ENCODE data around the gene PRXL2A.

PRXL2A gene

DNA sequence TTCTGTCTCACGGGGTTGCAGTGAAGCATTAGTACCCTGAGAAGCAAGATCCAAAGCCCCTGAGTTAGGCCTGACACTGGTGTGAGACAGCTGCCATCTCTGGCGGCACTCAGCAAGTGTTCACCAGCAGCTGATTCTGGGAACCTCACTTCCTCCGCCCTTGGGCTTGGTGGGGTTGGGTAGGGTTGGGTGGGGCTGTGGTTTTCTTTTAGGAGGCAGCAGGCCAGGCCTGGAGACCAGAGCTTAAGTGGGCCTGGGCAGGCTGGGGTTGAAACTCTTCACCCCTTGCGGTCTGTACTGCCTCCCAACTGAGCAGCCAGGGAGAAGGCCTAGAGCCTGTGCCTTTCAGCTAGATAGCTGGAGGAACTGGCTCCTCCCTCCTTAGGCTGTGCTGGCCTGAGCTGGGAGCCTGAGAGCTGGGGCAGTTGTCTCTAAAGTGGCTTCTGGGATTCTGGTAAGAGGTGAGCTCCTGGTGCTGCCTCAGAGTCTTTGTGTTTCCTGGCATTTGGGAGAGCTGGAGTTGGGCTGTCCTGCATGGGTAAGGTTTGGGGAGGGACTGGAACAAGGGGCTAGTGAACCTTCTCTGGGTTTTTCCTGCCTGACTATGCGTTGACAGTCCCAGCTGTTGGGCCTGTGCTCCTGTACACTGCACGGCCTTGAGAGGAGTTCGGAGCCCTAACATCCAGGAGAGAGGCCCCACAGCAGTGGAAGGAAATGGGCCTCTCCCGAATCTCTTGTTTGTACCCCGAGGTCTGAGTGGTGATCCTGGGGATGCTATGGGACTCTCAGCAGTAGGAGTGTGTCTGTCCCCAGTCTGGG is 50.9 kb downstream of the PRXL2A start:
- in situ Hi-C loops (cut with MboI; ENCODE audit: low sequenced_read_pairs) = no loop called here

DNA sequence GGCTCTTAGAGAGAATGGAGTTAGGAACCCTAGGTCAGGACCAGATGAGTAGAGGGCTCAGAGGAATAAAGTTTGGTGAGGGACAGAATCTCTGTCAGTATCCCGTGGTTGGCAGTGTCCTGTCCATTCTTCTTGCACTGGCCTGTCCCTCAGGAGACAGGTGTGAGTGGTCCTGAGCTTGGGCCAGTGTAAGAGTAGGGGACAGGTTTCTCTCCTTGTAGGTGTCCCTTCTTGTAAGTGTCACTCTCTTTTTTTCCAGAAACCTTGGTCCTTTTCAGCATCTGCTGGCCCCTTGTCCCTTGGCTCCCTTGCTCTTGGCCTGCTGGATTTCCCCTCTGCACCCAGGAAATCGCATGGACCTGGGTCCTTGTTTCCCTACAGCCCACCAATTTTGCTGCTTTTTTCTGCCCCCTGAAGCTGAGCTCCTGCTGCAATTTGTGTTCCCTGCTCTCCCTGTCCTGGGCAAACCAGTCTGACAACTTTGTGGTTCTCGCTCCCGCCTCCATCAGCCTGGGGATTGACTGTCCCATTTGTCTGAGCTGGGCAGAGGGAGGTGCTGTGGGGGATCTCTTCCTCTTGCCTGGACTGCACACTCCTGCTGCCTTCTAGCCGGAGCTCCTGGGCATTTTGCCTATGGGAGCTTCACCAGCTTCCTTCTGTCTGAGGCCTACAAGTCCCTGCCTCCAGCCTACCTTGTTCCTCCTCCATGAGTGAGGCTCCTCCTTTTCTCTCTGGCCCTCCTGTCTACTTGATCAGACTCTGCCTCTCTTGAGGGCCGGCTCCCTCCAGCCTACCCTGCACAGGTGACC is 52.3 kb downstream of the PRXL2A start:
- in situ Hi-C loops (cut with MboI; ENCODE audit: low sequenced_read_pairs) = no loop called here

DNA sequence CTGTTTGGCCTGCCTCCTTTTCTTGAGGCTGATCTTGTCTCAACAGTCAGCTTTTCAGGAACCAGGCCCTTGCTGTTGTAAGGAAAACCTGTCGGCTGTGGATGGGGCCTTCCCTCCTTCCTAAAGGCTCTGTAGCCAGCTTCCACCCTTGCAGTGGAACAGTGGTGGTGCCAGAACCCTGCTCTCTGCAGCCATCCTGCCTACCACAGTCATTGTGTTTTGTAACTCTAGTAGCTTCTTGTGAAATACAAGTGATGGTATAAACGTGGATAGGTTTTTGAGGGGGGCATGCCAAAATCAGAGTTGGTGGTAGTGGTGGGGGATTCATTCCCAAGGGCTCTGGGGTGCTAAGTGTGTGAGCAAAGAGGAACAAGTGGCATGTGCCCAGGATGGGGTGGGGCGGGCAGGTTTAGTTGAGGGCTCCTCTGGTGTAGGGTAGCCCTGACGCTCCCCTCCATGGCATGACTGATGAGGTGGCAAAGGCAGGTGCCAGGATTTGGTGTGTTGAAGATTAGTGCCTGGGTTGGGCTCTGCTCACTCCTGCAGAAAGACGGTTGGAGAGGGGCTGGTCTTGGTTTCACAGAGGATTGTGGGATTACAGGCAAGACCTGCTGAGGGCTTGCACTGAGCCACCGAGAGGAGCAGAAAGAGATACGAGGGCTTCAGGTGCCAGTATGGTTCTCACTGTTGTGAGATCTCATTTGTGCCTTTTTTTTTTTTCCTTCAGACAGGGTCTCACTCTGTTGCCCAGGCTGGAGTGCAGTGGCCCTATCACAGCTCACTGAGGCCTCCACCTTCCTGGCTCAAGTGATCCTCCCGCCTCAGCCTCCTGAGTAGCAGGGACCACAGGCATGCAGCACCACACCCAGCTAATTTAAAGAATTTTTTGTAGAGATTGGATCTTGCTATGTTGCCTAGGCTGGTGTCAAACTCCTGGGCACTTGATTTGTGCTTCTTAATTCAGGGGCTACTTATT is 53.1 kb downstream of the PRXL2A start:
- in situ Hi-C loops (cut with MboI; ENCODE audit: low sequenced_read_pairs) = no loop called here

DNA sequence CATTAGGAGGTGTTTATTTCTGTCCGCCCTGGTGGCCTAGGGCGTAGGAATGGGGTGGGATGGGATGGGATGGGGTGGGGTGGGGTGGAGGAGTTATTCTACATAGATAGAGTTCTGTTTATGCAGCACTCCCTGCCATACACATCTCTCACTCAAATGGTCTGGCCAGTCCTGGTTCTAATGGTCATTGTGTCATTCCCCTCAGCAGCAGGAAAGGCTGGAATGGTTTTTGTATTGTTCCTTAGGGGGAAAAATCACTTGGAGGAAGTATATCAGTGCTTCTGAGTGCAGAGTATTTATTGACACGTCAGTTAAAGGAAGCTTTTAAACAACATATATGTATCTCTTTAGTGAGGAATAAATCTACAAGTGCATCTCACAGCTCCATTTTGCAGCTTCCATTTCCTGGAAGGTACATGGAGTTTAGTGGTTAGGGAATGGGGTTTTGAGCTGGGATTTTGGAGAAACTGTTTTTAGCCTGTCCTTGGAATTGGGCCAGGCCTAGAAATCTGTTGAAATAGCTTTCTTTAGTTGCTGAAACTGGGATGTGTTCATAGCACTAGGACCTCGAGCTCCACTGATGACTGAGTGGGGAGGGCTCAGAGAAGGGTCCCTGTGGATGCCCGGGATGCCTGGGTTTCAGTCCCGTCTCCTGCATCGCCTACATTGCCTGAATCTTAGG is 54.1 kb downstream of the PRXL2A start:
- in situ Hi-C loops (cut with MboI; ENCODE audit: low sequenced_read_pairs) = no loop called here

DNA sequence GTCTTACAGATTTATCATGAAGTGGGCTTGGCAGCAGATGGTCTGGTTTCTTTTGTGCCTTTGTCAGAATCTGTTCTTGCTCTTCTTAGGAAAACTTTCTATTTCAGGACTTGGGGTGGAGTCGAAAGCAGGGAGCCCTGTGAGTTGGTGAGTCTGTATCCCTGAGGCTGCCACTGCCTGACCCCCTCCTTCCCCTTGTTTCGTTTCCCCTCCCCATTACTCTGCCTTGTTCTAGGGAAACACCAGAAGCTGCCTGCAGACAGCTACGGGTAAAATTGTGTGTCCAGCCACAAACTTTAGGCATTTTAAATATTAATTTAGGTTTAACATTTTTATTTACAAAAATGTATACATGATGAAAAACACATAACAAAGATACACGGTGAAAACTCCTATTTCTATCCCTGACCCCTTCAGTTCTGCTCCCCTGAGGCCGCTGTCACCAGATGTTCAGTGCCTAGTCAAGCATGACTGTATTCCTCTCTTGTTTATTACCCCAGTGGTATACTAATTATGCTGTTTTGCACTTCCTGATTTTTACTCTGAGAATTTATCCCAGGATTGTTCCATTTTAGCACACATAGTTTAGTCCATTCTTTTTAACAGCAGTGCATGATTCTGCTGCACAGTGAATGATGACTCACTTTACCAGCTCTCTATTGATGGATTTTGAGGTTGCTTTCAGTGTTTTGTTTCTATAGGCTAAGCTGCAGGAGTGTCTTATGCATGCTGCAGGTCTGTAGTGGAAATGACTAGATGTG is 54.8 kb downstream of the PRXL2A start:
- in situ Hi-C loops (cut with MboI; ENCODE audit: low sequenced_read_pairs) = no loop called here

DNA sequence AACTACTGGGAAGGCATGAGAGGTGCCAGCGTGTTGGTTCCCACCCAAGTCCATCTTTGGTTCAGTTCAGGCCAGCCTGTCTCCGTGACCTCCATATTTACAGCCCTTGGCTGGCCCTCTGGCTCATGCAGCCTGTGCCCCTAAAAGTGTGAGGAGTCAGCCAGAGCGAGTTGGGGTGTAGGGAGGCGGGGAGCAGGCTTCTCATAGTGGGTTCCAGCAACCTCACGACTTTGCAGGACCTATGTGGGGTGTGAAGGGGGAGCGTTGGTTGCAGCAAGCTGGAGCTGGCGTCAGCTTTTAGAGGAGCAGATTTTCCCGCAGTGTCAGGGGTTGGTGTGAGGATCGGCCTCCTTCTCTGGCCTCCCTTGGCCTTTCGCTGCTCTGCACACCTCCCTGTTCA is 55.5 kb downstream of the PRXL2A start:
- in situ Hi-C loops (cut with MboI; ENCODE audit: low sequenced_read_pairs) = no loop called here

DNA sequence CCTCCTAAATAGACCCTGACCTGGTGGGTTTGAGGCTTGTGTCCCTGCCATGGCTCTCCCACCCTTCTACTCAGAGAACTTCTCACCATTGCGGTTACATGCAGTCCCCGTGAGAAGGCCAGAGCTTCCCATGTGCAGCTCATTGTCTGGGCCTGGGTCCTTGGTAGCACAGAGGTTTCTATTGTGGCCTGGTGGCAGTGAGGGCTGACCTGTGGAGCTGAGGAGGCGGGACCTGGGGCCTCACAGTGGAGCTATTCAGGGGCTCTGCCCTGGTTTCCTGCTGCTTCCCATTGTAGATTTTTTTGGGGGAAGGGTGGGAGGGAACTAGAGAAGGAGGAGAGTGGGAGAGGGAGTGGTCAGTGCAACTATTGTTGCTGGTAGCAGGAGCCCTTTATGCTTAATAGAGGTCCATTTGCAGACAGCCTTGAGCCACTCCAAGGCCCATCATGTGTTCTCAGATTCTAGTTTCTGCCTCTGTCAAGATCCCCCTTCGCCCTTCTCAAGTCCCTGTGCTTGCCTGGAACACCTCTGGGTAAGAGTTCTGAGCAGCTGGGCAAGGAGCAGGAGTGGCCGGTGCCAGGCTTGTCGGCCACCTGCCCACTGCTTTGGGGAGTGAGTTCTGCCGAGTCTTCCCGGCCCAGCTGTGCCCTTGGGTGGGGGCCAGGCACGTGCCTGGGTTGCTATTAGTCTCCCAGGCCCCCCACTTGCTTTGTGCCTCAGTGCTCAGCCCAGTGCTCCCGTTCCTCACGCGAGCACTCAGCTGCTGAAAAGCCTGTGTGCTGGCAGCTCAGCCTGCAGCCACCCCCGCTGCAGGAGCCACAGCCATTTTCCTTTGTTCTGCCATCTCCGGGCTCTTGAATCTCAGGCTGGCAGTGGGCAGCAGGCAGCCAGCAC is 56.5 kb downstream of the PRXL2A start:
- in situ Hi-C loops (cut with MboI; ENCODE audit: low sequenced_read_pairs) = no loop called here

DNA sequence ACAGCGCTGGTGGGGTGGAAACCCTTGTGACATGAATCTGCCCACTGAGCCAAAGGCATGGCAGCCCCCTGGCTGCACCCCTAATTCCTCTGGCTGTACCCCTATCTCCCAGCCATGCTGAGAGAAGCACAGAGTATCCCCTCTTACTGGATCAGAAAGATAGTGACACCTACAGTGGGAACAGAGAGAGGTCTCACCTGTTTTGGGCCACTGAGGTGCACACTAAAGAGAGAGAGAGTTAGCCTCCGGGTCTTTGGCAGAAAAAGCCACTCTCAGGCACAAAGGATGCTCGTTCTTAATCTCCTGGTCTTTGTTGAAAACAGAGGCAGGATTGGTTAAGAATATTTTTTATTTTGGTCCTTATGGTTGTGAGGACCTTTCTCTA is 57.1 kb downstream of the PRXL2A start:
- in situ Hi-C loops (cut with MboI; ENCODE audit: low sequenced_read_pairs) = no loop called here

DNA sequence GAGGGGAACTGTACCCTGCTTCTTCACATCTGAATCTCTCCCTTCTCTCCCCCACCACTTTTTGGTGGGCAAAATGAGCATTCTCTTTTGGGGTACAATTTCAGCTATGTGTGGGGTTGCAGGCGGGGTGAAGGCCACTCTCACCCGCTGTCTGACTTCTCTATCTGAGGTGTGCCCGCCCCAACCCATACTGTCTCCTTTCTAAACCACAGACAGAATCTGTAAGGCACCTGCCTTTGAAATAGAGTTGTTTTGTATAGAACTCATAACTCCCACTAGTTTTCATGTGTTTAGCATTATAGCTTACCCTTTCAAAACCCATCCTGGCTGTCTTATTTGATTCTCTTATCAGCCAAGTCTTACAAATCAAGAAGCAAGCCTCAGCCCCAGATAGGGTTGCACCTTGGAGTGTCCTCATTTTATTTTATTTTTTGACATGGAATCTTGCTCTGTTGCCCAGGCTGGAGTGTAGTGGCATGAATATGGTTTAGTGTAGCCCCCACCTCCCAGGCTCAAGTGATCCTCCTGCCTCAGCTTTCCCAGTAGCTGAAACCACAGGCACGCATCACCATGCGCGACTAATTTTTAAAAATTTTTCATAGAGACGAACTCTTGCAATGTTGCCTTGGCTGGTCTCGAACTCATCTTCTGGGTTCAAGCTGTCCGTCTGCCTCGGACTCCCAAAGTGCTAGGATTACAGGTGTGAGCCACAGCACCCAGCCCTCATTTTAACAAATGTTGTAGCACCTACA is 57.7 kb downstream of the PRXL2A start:
- in situ Hi-C loops (cut with MboI; ENCODE audit: low sequenced_read_pairs) = no loop called here

DNA sequence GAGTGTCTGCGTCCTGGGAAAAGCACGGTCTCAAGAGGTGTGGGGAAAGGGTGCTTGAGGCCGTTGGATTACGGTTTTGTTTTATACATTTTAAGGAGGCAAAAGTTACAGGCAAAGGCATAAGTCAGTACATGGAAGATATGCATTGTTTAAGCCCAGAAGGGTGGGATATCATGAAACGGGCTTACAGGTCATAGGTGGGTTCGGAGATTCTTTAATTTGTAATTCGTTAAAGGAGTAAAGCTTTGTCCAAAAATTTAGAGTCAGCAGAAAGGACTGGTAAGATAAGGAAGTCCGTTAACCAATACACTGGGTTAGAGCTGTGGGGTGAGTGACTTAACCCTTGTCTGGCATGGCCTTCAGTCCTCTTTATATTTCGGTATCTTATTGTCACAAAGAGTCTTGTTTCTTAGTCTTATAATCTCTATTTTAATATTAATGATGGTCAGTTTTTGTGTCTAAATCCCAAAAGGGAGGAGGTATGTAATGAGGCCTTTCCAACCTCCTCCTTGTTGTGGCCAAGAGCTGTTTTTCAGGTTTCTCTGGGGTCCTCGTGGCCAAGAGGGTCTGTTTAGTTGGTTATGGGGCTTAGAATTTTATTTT is 58.5 kb downstream of the PRXL2A start:
- in situ Hi-C loops (cut with MboI; ENCODE audit: low sequenced_read_pairs) = no loop called here

DNA sequence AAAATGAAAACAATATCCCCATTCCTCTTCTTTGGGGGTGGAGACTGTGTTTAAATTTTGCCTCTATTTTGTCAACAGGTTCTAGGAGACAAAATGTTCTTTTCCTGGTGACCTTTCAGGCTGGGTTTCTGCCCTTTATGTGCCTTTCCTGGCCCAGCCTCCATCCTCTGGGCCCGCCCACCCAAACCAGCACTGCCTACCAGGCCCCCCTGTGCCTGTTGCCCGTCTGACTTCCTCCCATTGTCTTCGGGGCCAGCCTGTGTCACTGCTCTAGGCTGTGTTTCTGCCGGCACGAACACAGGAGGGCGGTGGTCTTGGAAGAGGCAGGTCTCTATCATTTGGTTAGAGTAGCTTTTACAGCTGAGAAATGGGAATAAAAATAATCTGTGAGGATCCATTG is 59.7 kb downstream of the PRXL2A start:
- in situ Hi-C loops (cut with MboI; ENCODE audit: low sequenced_read_pairs) = no loop called here

DNA sequence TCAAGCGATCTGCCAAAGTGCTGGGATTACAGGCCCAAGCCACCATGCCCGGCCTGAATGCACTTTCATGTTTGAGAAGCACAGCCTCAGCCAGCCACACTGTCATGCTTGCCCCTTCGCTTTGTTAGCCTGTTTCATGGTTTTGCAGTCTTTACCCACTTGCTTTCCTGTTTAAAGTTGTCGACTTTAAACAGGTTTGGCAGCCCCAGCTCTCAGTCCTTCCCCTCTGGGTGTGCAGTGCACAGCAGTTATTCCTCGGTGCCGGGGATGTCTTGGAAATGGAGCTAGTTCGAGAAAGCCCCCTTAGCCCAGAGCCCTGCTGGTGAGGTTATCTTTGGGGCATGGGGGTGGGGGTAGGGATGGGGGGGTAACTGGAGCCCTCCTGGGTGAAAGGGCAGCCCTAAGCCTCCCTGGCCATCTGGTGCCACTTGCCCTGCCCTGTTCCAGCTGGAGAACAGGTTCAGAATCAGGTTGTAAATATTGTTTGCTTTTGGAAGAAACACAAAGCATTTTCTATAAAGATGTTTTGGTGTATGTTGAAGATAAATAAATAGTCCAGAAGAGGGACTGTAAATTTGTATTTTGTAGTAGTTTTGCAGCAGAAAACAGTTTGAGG is 60.6 kb downstream of the PRXL2A start:
- in situ Hi-C loops (cut with MboI; ENCODE audit: low sequenced_read_pairs) = no loop called here

DNA sequence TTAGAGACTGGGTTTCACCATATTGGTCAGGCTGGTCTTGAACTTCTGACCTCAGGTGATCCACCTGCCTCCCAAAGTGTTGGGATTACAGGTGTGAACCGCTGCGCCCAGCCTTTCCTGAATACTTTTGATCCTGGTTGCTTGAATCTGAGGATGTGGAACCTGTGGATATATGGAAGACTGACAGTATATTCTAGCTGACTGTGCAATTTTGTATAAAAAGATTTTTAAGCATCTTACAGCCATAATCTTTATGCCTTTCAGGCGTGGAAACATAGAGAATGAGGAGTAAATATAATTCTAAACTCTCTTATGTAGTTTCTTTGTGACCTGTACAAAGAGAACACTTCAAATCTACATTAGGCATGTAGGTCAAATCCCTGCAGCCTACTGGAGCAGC is 61.9 kb downstream of the PRXL2A start:
- in situ Hi-C loops (cut with MboI; ENCODE audit: low sequenced_read_pairs) = no loop called here

DNA sequence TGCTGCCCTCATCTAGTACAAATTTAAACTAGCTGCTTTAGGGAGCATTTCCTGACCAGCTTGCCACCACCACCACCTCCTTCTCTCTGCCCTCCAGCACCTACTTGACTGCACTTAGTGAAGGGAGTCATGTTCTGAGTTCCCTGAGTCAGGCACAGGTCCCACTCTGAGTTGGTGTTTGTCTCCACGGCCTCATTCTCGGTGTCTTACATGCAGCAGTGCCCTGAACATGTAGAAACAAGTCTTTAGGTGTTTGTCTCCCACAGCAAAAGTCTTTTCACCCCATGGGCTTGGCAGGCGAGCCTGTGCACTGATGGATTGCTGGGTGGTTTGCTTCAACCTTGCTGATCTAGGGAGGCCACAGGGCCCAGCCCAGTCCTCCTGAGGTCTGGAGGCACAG is 62.6 kb downstream of the PRXL2A start:
- in situ Hi-C loops (cut with MboI; ENCODE audit: low sequenced_read_pairs) = no loop called here

DNA sequence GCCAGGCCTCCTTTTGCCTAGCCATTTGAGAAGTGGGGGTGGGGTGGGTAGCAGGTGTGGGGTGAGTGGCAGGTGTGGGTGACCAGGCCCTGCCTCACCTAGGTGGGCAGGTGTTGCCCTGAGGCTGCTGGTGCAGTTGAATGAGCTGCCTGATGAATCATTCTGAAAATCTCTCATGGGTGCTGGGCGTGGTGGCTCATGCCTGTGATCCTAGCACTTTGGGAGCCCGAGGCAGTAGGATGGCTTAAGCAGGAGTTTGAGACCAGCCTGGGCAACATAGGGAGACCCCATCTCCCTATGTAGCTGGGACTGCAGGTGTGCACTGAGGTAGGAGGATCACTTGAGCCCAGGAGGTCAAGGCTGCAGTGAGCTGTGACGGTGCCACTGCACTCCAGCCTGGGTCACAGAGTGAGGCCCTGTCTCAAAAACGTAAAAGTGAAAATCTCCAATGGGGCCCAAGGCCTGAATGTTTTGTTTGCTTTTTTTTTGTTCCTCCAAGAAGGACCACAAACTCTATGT is 63.4 kb downstream of the PRXL2A start:
- in situ Hi-C loops (cut with MboI; ENCODE audit: low sequenced_read_pairs) = no loop called here

DNA sequence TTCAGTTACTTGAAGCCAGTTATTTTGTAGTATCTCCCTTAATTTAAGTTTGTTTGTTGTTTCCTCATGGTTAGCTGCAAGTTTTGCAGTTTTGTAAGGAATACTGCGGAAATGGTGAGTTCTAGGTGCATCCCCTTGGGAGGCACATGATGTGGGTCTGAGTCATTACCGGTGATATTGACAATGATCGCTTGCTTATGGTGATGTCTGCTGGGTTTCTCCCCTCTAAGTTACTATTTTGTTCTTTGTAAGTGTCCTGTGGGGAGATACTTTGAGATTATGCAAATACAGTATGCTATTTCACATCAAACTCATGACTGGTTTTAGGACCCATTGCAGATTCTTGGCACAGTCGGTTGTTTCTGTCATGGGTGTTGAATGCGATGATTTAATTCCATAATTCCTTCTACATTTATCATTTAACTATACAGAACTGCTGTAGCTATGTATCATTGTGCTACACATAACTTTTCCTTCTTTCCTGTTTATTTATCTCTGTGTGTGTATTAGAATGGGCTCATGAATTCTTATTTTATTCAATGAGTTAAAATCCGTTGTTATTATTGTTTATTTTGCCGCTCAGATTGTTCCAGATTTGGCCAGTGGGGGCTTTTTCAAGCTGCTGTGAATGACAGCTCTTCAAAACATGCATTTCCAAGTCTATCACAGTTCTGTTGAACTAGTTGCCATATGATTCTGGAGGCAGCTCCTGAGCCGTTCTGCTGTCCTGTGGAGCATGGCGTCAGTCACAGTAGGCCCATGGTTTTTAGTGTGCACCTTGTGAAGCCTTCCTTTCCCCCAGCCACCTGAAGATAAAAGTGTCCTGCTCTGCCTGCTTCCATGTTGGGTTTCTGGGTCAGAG is 64.1 kb downstream of the PRXL2A start:
- in situ Hi-C loops (cut with MboI; ENCODE audit: low sequenced_read_pairs) = no loop called here
